ENCODE measurements around the gene AIFM3.
"Not testable (repeated sequence)": the region's sequence is repeated elsewhere in the genome, so short reads cannot be mapped to it uniquely, and the experiment has no call there.

Gene AIFM3

DNA sequence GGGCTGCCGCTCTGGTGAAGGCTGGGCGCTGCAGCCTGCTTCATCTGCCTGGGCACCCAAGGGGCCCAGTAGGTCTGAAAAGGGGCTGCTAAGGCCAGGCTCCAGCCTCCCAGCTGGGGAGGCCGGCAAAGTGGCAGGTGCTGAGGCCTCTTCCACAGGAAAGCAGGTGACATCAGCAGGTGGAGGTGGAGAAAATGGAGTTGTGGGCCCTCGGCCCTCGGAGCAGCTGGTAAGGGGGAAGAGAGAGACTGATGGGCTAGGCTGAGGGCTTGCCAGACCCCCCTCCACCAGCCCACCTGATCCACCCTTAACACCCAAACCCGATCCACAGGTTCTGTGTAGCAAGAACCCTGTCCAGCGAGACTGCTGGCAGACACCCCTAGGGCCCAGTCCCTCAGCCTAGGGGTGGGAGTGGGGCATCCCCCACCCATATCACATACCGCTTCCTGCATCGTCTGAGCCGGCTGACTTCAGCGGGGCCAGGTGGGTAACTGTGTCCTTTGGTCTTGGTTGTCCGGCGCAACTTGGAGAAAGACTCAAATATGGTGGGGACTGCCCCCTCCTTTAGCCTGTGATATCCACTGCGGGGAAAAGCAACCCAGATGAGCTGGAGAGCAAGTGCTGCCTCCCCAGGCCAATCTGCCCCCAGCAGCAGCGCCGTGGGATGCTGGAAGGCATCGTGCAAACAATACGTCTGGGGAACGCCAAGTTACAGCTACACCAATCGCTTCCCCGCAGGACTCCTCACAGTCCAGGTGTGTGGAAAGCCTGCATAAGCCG, 33.3 kb downstream of the AIFM3 start:
- Histone ChIP-seq H3K79me2 (ENCODE audit: control insufficient read depth, insufficient read depth, low read length, unreplicated experiment) (peaks cover 27% of the 10 kb centered on the region), H3K27ac (ENCODE audit: low read depth, low read length) (no peak overlapping the region), H3K36me3 (ENCODE audit: insufficient read depth, low read length) (no peaks in the 10 kb centered on the region), H2AFZ (ENCODE audit: low read length, unreplicated experiment) (no peak overlapping the region), H3K4me1 (ENCODE audit: control insufficient read depth, insufficient read depth, low read length, unreplicated experiment) (peaks cover 21% of the 10 kb centered on the region), H3K4me3 (ENCODE audit: low read depth, low read length) (peak overlapping the region; percentile 94), H3K27me3 (ENCODE audit: insufficient read depth, low read length) (no peaks in the 10 kb centered on the region)

DNA sequence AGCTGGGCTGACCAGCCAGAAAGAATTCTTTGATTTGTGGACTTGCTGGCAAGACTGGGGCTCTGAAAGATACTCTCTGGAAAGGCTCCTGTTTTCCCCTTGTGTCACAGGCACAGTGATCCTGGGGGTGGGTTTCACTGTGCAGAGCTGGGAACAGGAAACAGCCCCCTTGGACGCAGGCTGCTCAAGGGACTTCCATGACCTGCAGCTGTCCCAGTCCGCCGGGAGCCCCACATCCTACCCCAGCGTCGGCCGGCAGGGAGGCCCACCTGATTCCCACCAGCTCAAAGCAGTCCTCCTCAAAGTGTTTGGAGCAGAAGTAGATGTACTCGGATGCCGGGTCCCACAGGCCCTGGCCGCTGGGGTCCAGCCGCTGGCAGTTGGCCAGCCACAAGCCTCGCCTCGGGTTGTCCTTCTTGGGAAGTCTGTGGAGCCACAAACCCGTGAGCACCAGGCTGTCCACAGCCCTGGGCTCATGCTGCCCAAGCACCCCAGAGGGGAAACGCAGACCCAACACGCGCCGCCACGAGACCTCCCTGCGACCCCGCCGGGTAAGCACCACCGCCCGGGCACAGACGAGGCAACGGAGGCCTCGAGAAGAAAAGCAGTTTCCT, 34.0 kb downstream of the AIFM3 start:
- H2AFZ ChIP-seq (ENCODE audit: low read length, unreplicated experiment): peak overlapping the region; percentile 87
- peak overlapping the region; percentile 94 for H3K4me3 ChIP-seq (ENCODE audit: low read depth, low read length)
- H3K27me3 ChIP-seq (ENCODE audit: insufficient read depth, low read length): no peaks in the 10 kb centered on the region
- H3K36me3 ChIP-seq (ENCODE audit: insufficient read depth, low read length): no peaks in the 10 kb centered on the region
- H3K79me2 ChIP-seq (ENCODE audit: control insufficient read depth, insufficient read depth, low read length, unreplicated experiment): peaks cover 27% of the 10 kb centered on the region
- peak overlapping the region; percentile 96 for H3K27ac ChIP-seq (ENCODE audit: low read depth, low read length)
- H3K4me1 ChIP-seq (ENCODE audit: control insufficient read depth, insufficient read depth, low read length, unreplicated experiment): peaks cover 21% of the 10 kb centered on the region

DNA sequence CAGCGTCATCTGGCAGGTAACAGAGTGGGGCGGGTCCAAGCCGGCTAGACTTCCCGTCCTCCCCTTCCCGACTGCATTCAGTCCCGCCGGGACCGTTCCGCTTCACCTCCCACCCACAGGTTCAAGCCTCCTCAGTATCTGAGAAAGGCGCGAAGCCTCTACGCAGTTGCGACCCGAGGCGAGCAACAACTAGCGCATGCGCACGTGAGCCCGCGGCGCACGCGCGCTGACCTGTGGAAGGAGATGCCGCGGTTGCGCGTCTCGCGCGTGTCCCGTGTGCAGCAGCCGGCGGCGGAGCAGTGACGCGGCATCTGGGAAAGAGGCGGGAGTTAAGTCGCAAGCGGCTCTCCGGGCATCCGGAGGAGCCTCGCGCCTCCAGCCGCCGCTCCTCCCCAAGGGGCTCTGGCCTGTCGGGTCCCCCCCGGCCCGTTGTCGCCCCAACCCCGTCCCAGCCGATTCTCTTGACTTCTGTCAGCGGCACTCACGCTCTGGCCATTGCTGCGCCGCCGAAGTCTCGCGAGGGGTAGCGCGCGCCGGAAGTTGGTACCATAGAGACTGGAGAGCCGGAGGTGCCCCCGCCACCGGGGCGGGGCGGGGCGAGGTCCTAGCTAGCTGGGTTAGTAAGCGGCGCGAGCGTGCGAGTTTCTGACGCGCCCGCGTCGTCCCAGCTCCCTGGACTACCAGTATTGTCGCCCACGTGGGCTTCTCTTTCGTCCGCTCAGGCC, 34.7 kb downstream of the AIFM3 start, which contains the start of gene THAP7:
TSS of gene THAP7 (minus strand) at position 518 of the 725 bp plus-strand sequence. CDS start at position 311, 207 bp downstream.
- Histone ChIP-seq H3K36me3 (ENCODE audit: insufficient read depth, low read length) (no peaks in the 10 kb centered on the region), H3K4me1 (ENCODE audit: control insufficient read depth, insufficient read depth, low read length, unreplicated experiment) (peaks cover 21% of the 10 kb centered on the region), H2AFZ (ENCODE audit: low read length, unreplicated experiment) (peak within 1 kb of the TSS; percentile 87), H3K4me3 (ENCODE audit: low read depth, low read length) (peak within 1 kb of the TSS; percentile 94), H3K27me3 (ENCODE audit: insufficient read depth, low read length) (no peaks in the 10 kb centered on the region), H3K79me2 (ENCODE audit: control insufficient read depth, insufficient read depth, low read length, unreplicated experiment) (peaks cover 27% of the 10 kb centered on the region), H3K27ac (ENCODE audit: low read depth, low read length) (peak within 1 kb of the TSS; percentile 96)

DNA sequence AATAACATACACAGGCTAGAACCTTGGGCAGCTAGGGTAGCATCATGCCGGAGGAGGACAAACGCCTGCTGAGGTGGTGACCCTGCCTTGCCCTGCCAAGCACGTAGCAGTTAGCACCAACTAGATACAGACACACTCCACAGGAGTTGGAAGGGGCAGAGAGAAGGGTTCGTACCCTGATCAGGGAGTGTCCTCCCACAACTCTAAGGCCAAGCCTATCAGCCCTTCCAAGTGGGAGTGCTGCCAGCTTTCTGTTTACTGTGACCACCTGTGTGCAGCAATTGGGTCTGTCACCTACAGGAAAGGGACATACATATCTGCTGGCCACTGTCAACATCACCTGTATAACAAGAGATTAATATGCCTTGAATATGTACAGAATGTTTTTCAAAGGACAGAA, 36.7 kb downstream of the AIFM3 start:
- peaks cover 21% of the 10 kb centered on the region for H3K4me1 ChIP-seq (ENCODE audit: control insufficient read depth, insufficient read depth, low read length, unreplicated experiment)
- no peak overlapping the region for H3K27ac ChIP-seq (ENCODE audit: low read depth, low read length)
- H2AFZ ChIP-seq (ENCODE audit: low read length, unreplicated experiment): no peak overlapping the region
- peaks cover 27% of the 10 kb centered on the region for H3K79me2 ChIP-seq (ENCODE audit: control insufficient read depth, insufficient read depth, low read length, unreplicated experiment)
- peak overlapping the region; percentile 94 for H3K4me3 ChIP-seq (ENCODE audit: low read depth, low read length)
- H3K36me3 ChIP-seq (ENCODE audit: insufficient read depth, low read length): no peaks in the 10 kb centered on the region
- no peaks in the 10 kb centered on the region for H3K27me3 ChIP-seq (ENCODE audit: insufficient read depth, low read length)

DNA sequence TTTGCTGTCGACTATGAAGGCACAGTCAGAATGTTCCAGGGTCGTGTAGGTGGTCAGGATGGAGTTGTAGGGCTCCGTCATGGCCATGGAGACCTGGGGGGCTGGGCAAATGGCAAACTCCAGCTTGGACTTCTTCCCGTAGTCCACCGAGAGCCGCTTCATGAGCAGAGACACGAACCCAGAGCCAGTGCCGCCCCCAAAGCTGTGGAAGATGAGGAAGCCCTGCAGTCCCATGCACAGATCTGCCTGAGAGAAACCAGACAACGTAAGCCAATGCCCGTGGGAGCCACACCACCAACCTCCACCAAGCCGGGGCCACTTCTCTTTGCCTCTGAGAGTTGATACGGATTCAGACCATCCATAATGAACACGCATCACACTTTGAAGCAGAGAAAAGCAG, 42.2 kb downstream of the AIFM3 start:
- H3K79me2 ChIP-seq (ENCODE audit: control insufficient read depth, insufficient read depth, low read length, unreplicated experiment); H3K4me3 ChIP-seq (ENCODE audit: low read depth, low read length); H2AFZ ChIP-seq (ENCODE audit: low read length, unreplicated experiment); H3K27me3 ChIP-seq (ENCODE audit: insufficient read depth, low read length); H3K36me3 ChIP-seq (ENCODE audit: insufficient read depth, low read length); H3K4me1 ChIP-seq (ENCODE audit: control insufficient read depth, insufficient read depth, low read length, unreplicated experiment); H3K27ac ChIP-seq (ENCODE audit: low read depth, low read length): not testable (repeated sequence)

DNA sequence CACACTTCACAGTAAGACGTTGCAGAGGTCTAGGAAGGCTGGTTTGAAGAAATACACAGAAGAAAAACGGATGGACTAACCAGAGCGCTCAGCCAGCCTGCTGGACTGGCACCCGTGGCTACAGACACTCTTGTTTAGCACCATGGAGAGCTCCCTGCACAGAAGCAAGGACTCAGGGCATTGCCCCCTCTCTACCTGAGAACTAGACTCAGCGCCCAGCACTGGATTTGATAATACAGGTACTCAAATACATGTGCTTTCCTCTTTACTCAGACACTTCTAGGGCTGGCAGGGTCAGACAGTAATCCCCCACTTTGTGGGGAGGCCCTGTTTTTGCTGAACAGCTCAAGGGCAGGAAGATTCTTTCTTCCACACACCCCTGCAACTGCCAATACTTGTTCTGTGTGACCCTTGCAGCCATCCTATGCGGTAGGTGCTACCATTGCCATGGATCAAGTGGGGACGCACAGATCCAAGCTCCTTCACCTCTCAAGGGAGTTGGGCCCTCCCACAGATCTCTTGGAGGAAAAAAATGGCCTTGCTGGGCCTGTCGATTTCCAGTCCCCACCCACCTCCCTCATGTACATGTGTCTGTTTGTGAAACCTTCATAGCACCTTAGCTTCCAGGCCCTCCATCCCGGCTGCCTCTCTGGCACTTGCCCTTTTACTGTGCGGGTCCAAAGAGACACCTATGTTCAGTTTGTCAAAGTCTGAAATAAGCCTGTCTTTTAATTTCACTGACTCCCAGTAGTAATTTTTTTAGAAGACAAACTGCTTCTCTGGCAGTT, 42.8 kb downstream of the AIFM3 start:
- Histone ChIP-seq H3K36me3 (ENCODE audit: insufficient read depth, low read length) (no peaks in the 10 kb centered on the region), H3K79me2 (ENCODE audit: control insufficient read depth, insufficient read depth, low read length, unreplicated experiment) (no peaks in the 10 kb centered on the region), H3K4me1 (ENCODE audit: control insufficient read depth, insufficient read depth, low read length, unreplicated experiment) (peaks cover 10% of the 10 kb centered on the region), H2AFZ (ENCODE audit: low read length, unreplicated experiment) (no peak overlapping the region), H3K27ac (ENCODE audit: low read depth, low read length) (no peak overlapping the region), H3K4me3 (ENCODE audit: low read depth, low read length) (no peak overlapping the region), H3K27me3 (ENCODE audit: insufficient read depth, low read length) (no peaks in the 10 kb centered on the region)

DNA sequence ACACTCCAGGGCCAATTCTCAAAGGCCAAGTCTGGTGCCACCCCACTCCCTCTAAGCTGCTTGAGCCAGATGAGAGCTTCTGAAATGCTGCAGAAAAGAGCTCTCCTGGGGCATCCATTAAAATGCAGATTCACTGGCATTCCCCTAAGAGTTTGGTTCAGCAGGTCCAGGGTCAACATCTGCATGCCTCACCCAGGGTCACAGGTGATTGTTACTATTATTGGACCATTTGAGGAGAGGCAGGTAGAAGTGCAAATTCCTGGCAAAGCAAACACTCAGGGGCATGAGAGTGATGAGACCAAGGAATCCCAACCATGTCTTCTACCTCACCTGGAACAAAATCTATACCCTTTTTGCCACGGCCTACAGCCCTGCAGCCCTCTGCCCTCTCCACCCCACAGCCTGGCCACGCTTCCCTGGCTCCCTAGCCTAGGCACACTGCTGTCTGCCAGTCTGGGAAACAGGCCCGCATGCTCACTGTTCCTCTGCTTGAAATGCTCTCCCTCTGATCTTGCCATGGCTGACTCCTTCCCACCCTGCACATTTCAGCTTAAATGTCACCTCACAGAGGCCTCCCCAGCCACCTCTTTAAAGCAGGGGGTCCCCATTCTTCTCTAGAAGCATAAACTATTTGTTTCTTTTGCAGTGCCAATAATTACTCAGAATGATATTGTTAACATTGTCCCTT, 43.5 kb downstream of the AIFM3 start:
- no peak overlapping the region for H3K27ac ChIP-seq (ENCODE audit: low read depth, low read length)

DNA sequence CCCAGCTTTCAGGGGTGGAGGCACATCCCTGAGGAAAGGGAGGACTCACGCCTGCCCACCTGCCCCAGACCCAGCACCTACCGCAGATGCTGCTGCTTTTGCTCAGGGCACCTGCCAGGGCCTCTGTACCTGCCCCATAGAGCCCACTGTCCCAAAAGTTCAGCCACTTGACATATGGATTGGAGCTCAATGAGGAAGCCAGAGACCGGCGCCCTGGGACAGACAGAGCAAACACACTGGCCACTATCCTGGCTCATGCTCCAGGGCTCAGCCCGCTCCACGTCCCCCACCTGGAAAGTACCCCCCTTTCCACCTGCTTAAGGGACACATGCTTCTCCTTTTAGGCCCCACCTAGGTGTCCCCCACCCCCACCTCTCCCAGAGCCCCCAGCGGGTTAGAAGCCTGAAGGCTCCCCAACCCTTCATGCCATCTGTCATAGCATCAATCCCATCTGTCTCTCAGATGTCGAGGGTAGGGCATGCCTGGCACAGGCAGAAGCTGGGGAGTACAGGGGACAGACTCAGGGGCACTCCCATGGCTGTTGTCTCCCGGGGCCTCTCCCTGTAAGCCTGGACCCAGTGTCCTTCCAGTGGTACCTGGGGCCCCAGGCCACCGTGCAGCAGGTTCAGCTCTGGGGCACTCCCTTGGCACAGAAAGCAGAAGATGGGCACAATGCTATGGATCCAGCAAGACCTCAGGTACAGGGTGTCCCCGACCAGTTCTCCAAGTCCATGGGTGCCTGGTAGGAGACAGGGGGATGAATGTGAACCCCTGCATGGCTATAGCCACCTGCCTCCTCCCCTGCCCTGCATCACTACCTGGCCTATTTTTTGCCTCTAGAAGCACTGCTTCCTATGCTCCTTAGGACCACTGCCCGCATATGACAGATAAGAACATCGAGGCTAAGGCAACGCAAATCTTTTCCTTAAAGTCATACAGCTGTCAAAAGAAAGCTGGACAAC, 45.7 kb downstream of the AIFM3 start:
- H3K27me3 ChIP-seq (ENCODE audit: insufficient read depth, low read length): no peaks in the 10 kb centered on the region
- no peak overlapping the region for H2AFZ ChIP-seq (ENCODE audit: low read length, unreplicated experiment)
- peaks cover 16% of the 10 kb centered on the region for H3K4me1 ChIP-seq (ENCODE audit: control insufficient read depth, insufficient read depth, low read length, unreplicated experiment)
- no peaks in the 10 kb centered on the region for H3K79me2 ChIP-seq (ENCODE audit: control insufficient read depth, insufficient read depth, low read length, unreplicated experiment)
- no peak overlapping the region for H3K4me3 ChIP-seq (ENCODE audit: low read depth, low read length)
- no peaks in the 10 kb centered on the region for H3K36me3 ChIP-seq (ENCODE audit: insufficient read depth, low read length)
- H3K27ac ChIP-seq (ENCODE audit: low read depth, low read length): no peak overlapping the region

More for the DNA sequence above, 43.5 kb downstream of the AIFM3 start:
- Histone ChIP-seq H3K4me3 (ENCODE audit: low read depth, low read length) (no peak overlapping the region), H2AFZ (ENCODE audit: low read length, unreplicated experiment) (no peak overlapping the region), H3K36me3 (ENCODE audit: insufficient read depth, low read length) (no peaks in the 10 kb centered on the region), H3K27me3 (ENCODE audit: insufficient read depth, low read length) (no peaks in the 10 kb centered on the region), H3K4me1 (ENCODE audit: control insufficient read depth, insufficient read depth, low read length, unreplicated experiment) (peaks cover 16% of the 10 kb centered on the region), H3K79me2 (ENCODE audit: control insufficient read depth, insufficient read depth, low read length, unreplicated experiment) (no peaks in the 10 kb centered on the region)

DNA sequence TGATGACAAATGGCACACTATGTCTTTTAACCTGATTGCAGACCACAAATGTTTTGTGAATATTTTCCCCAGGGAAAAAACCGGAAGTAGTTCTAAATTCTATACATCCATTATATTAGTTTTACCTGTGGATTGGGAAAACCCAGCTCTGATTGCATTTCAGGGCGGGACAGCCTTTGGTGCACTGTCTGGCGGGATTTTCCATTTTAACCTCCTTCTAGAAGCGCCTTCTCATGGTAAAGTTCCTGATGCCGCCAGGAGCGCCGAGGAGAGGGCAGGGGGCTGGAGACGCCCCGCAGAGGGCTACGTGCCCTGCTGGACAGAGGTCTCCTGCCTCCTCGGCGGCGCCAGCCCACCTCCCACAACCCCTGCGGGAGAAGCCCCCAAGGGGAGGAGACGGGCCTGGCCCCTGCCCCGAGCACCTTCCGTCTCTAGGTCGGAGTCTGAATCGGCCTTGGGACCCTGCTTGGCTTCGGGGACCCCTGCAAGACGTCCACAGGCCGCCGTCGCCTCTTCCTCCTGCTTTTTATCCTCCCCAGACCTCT, 46.7 kb downstream of the AIFM3 start:
- H3K27ac ChIP-seq (ENCODE audit: low read depth, low read length): no peak overlapping the region
- no peaks in the 10 kb centered on the region for H3K27me3 ChIP-seq (ENCODE audit: insufficient read depth, low read length)
- no peaks in the 10 kb centered on the region for H3K79me2 ChIP-seq (ENCODE audit: control insufficient read depth, insufficient read depth, low read length, unreplicated experiment)
- peaks cover 16% of the 10 kb centered on the region for H3K4me1 ChIP-seq (ENCODE audit: control insufficient read depth, insufficient read depth, low read length, unreplicated experiment)
- H2AFZ ChIP-seq (ENCODE audit: low read length, unreplicated experiment): no peak overlapping the region
- no peaks in the 10 kb centered on the region for H3K36me3 ChIP-seq (ENCODE audit: insufficient read depth, low read length)
- H3K4me3 ChIP-seq (ENCODE audit: low read depth, low read length): peak overlapping the region; percentile 76
